Caki2 (cell line): ENCODE data around the gene SHFL. TPM values are rescaled to one million over a fixed set of nuclear protein-coding genes. Genes with fewer than 3 reads are reported as not detected.
A peak's percentile ranks its signal among the peaks of the same experiment; 100 is the strongest.

Experiments
- DNase-seq: peaks from one replicate; pipeline ENCODE4 v3.0.0-alpha.2; 2015; ENCODE audit warnings: low read depth
- in situ Hi-C: cut with HindIII; loops from 2 replicates; pipeline ENCODE4 v1.10.0; 2016; ENCODE audit warnings: low sequenced_read_pairs, low pct_unique_long_range_greater_than_20kb, mixed read lengths
- total RNA-seq: library from RNA; depleted of rRNA; stranded (reverse); fragments of >200 nt; shearing (Covaris generic); gene quantifications from 2 replicates; pipeline ENCODE4 v1.2.3, GENCODE V29; 2014; ENCODE audit warnings: low replicate concordance

SHFL gene
- total RNA-seq, 1 experiment from 2014 or later: 13.3 TPM

- DNase-seq: no peak
- in situ Hi-C loops: no loop called here
Measured at GRCh38 chr19:10105509-10106099, 19.5 kb downstream of the SHFL start.

DNA sequence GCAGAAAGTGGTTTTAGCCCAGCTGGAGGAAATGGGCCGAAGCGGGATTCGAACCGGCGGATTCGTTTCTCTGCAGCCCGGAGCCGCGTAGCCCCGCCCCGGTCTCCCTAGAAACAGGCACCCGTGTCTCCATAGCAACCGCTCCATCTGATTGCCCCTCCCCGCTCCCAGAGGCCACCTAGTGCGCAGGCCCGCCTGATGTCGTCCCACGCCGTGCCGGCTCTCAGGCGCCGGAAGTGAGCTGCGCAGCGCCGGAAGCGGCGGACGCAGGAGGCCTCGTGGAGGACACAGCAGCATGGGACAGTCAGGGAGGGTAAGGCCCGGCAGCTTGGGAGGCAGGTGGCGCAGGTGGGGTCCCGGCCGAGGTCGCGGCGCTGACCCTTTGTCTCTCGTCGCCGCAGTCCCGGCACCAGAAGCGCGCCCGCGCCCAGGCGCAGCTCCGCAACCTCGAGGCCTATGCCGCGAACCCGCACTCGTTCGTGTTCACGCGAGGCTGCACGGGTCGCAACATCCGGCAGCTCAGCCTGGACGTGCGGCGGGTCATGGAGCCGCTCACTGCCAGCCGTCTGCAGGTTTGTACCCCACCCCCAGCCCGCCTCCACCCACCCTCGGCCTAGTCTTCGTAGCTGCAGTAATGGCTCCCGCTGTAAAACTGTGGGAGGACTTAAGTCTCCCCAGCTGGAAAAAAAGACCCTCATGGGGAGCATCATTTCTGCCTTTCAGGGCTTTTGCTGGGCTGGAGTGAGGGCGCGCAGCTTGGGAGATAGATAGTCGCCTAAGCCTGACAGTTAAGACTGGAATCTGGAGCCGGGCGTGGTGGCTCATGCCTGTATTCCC, 20.2 kb downstream of the SHFL start, which contains the start of gene PPAN:
Gene PPAN, plus strand, starts transcription at position 263 of the 837 bp plus-strand sequence. Its CDS starts 33 bp downstream, at position 296.
- peak; percentile 89 for DNase-seq
- in situ Hi-C loops: no loop called here

GRCh38 chr19:10107254-10107653, 21.1 kb downstream of the SHFL start:
- in situ Hi-C loops: no loop called here
- DNase-seq: no peak

DNA sequence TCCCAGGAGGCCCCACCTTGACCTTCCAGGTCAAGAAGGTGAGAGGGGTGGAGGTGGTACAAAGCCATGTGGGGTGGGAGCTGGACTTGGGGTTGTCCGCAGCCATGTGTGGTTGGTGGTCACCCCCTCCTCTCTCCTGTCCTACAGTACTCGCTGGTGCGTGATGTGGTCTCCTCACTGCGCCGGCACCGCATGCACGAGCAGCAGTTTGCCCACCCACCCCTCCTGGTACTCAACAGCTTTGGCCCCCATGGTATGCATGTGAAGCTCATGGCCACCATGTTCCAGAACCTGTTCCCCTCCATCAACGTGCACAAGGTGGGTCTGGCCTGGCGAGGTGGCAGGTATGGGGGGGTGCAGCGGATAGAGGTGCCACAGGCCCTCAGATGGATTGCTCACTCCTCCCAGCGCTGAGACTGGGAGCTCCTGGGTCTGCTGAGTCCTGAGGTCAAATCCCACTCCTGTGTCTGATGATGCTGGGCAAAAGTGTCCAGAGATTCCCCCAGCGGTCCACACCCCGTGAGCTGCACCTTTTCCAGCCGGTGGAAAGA, 21.8 kb downstream of the SHFL start:
- no peak for DNase-seq
- in situ Hi-C loops: no loop called here

GRCh38 chr19:10109528-10109927, 23.4 kb downstream of the SHFL start:
- DNase-seq: no peak
- in situ Hi-C loops: no loop called here

- in situ Hi-C loops: no loop called here
- DNase-seq: no peak
Measured at GRCh38 chr19:10110076-10110971, 24.2 kb downstream of the SHFL start.

GRCh38 chr19:10110972-10111317, 24.8 kb downstream of the SHFL start:
- in situ Hi-C loops: no loop called here
- no peak for DNase-seq

- in situ Hi-C loops: no loop called here
- DNase-seq: no peak
Measured at GRCh38 chr19:10111405-10111811, 25.3 kb downstream of the SHFL start, which contains the start of gene P2RY11. Gene P2RY11, plus strand, starts transcription at chr19:10111693. Its CDS starts 29 bp downstream, at chr19:10111722.

- DNase-seq: no peak
- in situ Hi-C loops: no loop called here
Measured at GRCh38 chr19:10112037-10112761, 26.1 kb downstream of the SHFL start.

- DNase-seq: no peak
- in situ Hi-C loops: no loop called here
Measured at GRCh38 chr19:10112895-10113591, 26.9 kb downstream of the SHFL start.

- in situ Hi-C loops: no loop called here
Measured at GRCh38 chr19:10113592-10113963, 27.5 kb downstream of the SHFL start.

DNA sequence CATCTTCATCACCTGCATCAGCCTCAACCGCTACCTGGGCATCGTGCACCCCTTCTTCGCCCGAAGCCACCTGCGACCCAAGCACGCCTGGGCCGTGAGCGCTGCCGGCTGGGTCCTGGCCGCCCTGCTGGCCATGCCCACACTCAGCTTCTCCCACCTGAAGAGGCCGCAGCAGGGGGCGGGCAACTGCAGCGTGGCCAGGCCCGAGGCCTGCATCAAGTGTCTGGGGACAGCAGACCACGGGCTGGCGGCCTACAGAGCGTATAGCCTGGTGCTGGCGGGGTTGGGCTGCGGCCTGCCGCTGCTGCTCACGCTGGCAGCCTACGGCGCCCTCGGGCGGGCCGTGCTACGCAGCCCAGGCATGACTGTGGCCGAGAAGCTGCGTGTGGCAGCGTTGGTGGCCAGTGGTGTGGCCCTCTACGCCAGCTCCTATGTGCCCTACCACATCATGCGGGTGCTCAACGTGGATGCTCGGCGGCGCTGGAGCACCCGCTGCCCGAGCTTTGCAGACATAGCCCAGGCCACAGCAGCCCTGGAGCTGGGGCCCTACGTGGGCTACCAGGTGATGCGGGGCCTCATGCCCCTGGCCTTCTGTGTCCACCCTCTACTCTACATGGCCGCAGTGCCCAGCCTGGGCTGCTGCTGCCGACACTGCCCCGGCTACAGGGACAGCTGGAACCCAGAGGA, 28.0 kb downstream of the SHFL start:
- DNase-seq: no peak
- in situ Hi-C loops: no loop called here

More at GRCh38 chr19:10113592-10113963, 27.5 kb downstream of the SHFL start:
- no peak for DNase-seq

DNA sequence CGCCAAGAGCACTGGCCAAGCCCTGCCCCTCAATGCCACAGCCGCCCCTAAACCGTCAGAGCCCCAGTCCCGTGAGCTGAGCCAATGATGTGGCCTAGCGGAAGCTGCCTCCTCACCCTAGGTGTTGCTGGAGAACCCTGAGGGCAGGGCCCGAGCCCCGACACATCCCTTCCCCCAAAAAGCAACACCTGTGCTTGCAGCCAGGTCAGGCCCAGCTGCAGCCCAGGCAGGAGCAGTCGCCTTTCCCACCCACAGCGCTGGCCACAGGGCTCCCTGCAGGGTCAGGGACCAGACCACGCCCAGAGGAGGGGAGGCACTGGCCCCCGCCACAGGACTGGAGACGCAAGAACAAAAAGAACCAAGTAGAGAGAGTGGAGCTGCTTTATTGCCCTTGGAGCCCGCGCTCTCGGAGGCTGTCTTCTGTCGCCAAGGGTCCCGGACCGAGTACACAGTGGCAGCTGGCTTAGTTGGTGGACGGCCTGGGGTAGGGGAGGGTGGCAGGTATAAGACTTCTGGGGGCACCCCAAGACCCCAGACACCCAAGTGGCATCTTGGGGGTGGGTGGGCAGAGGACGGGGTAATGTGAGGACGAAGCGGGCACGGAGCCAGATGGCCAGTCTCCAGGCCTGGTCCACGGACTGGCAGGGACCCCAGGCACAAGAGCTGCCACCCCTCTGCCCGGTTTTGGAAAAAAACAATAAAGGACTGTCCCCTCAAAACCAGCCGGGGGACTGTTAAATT, 28.7 kb downstream of the SHFL start:
- peak; percentile 2 for DNase-seq

GRCh38 chr19:10115392-10116084, 29.4 kb downstream of the SHFL start:
- in situ Hi-C loops: no loop called here
- DNase-seq: no peak

More for the DNA sequence above, 28.7 kb downstream of the SHFL start:
- in situ Hi-C loops: no loop called here

GRCh38 chr19:10116085-10116865, 30.2 kb downstream of the SHFL start:
- no peak for DNase-seq

More at GRCh38 chr19:10116085-10116865, 30.2 kb downstream of the SHFL start:
- in situ Hi-C loops: no loop called here
